ENCODE measurements around the gene THRA. TPM values are rescaled to one million over a fixed set of nuclear protein-coding genes. Genes with fewer than 3 reads are reported as not detected.

Gene THRA
- polyA plus RNA-seq, 1 of the 3 experiments (the other 2 are of a cell fraction), result 23.1 TPM

DNA sequence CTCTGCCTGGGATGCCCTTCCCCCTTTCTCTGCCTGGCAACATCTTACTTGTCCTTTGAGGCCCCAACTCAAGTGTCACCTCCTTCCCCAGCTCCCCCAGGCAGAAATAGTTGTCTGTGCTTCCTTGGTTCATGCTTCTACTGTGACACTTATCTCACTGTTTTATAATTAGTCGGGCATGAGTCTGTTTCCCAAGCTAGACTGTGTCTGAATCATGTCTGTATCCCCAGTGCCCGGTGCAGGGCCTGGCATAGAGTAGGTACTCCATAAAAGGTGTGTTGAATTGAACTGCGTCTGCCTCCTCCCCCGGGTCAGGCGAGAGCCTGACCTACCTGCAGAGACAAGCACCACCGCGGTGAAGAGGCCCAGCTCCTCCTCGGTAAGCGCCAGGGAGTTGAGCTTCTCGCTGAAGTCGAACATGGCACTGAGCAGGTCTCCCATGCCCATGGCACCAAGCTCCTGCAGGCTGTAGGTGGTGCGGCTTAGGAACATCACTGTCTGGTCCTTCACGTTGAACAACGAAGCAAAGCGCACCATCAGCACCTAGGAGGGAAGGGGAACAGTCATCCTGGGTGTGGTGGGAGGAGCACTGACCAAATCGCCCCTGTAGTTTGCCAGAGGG lies 30.9 kb downstream of the THRA start (continued):
- TF ChIP-seq, protein P1, sequence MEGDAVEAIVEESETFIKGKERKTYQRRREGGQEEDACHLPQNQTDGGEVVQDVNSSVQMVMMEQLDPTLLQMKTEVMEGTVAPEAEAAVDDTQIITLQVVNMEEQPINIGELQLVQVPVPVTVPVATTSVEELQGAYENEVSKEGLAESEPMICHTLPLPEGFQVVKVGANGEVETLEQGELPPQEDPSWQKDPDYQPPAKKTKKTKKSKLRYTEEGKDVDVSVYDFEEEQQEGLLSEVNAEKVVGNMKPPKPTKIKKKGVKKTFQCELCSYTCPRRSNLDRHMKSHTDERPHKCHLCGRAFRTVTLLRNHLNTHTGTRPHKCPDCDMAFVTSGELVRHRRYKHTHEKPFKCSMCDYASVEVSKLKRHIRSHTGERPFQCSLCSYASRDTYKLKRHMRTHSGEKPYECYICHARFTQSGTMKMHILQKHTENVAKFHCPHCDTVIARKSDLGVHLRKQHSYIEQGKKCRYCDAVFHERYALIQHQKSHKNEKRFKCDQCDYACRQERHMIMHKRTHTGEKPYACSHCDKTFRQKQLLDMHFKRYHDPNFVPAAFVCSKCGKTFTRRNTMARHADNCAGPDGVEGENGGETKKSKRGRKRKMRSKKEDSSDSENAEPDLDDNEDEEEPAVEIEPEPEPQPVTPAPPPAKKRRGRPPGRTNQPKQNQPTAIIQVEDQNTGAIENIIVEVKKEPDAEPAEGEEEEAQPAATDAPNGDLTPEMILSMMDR (IDR thresholded peaks at IDR 0.05), result no peak

DNA sequence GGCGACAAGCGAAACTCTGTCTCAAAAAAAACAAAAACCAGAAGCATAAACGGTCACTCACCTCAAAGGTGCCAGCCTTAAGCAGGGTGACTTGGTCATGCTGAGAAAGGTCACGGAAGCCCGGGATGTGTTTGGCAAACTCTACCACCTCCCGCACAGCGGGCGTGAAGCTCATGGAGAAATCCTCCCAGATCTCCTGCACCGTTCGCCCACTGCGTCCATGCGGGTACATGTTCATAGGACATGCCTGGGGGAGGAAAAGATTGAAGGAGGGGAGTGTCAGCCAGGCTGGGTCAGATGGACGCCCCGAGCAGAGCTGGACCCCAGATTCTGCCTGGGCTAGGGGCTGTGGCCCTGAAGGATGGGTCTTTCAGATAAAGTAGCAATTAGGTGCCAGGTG lies 32.1 kb downstream of the THRA start:
- 97% methylated on average over 12 of the region's 14 CpGs for WGBS (ENCODE audit: low lambda C conversion rate)
- Histone ChIP-seq H3K4me3 (ENCODE audit: low read depth in 2 of 2, low read length in 1 of 2) (no peak overlapping the region), H3K9ac (no peak overlapping the region), H3K27ac (ENCODE audit: low read depth in 2 of 2, low read length in 1 of 2) (no peak overlapping the region), H3K36me3 (replicated peaks in 1 of 2; ENCODE audit: control insufficient read depth in 1 of 2, insufficient read depth in 2 of 2, low read length in 1 of 2) (peaks cover 32 to 36% of the 10 kb centered on the region in 2 experiments), H2AFZ (ENCODE audit: low read depth) (no peak overlapping the region), H3K9me3 (no peaks in the 10 kb centered on the region), H3K27me3 (ENCODE audit: insufficient read depth) (no peaks in the 10 kb centered on the region), H3K4me2 (no peak overlapping the region), H3K4me1 (ENCODE audit: control insufficient read depth in 1 of 2, insufficient read depth in 2 of 2, low read depth in 1 of 2, low read length in 1 of 2) (peaks cover 7 to 16% of the 10 kb centered on the region in 2 experiments; a peak in 1 of 4 replicates), H4K20me1 (ENCODE audit: insufficient read depth) (0 out of 2 replicates have a peak, but pooled peaks cover 5% of the 10 kb centered on the region), H3F3A (replicated peaks; ENCODE audit: insufficient read depth) (peaks cover 11% of the 10 kb centered on the region), H3K9me2 (no peaks in the 10 kb centered on the region), H3K79me2 (ENCODE audit: insufficient read depth) (peaks cover 27% of the 10 kb centered on the region)
- CTCF ChIA-PET, result interaction anchor here (0.8 to 12.5 kb wide), 7 partner anchors 8 to 81 kb away, joined by 3 to 98 read pairs (median 4); partner anchors contain the start of gene THRA
- DNase-seq, result no peak
- no peak for TF ChIP-seq SMC3 (IDR thresholded peaks at IDR 0.05; ENCODE audit: low read depth, low read length)
- no peak for TF ChIP-seq CHD2 (IDR thresholded peaks at IDR 0.05; ENCODE audit: low read length, partially characterized antibody)
- TF ChIP-seq RXRA (IDR thresholded peaks at IDR 0.05; ENCODE audit: borderline replicate concordance, low read depth), result no peak
- TF ChIP-seq ELF1 (IDR thresholded peaks at IDR 0.05), result no peak
- TF ChIP-seq GABPA (IDR thresholded peaks at IDR 0.05; ENCODE audit: low read depth), result no peak
- TF ChIP-seq, protein P2, sequence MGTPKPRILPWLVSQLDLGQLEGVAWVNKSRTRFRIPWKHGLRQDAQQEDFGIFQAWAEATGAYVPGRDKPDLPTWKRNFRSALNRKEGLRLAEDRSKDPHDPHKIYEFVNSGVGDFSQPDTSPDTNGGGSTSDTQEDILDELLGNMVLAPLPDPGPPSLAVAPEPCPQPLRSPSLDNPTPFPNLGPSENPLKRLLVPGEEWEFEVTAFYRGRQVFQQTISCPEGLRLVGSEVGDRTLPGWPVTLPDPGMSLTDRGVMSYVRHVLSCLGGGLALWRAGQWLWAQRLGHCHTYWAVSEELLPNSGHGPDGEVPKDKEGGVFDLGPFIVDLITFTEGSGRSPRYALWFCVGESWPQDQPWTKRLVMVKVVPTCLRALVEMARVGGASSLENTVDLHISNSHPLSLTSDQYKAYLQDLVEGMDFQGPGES (IDR thresholded peaks at IDR 0.05; ENCODE audit: low read depth, low read length), result no peak
- TF ChIP-seq FOXM1 (IDR thresholded peaks at IDR 0.05; ENCODE audit: low read depth), result no peak
- TF ChIP-seq MEF2A (IDR thresholded peaks at IDR 0.05; ENCODE audit: borderline replicate concordance, low read depth), result no peak
- POLR2A ChIA-PET, result no interaction called here

DNA sequence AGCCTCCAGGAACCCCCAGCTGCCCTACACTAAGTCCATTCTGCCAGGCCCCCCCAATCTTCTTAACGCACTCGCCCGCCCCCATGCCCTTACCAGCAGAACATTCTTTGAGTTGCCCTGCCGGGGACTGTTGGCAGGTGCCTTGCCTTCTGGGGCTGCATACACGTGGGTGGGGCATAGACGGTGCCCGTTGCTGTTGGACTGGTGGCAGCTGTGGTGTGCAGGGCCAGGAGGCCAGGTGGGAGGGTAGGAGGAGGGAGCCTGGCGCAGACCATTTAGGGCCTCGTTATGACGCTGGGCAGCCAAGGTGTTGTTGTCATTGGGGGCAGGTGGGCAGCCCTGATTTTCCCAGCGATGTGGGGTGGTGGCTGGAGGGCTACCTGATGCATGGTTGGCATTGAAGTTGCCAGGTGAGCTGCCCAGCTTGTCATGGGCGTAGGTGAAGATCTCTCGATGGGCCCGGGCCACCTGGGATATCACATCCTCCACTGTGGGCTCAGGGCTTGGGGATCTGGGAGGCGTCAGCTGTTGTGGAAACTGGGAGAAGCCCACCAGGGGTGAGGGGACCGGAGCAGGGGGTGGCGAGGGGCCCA lies 32.7 kb downstream of the THRA start:
- no peak for DNase-seq
- Histone ChIP-seq H3K9ac (no peak overlapping the region), H3F3A (replicated peaks; ENCODE audit: insufficient read depth) (peaks cover 11% of the 10 kb centered on the region), H3K4me1 (ENCODE audit: control insufficient read depth in 1 of 2, insufficient read depth in 2 of 2, low read depth in 1 of 2, low read length in 1 of 2) (peaks cover 7 to 21% of the 10 kb centered on the region in 2 experiments; a peak in 1 of 4 replicates), H2AFZ (ENCODE audit: low read depth) (no peak overlapping the region), H3K9me3 (no peaks in the 10 kb centered on the region), H3K27me3 (ENCODE audit: insufficient read depth) (no peaks in the 10 kb centered on the region), H3K4me3 (ENCODE audit: low read depth in 2 of 2, low read length in 1 of 2) (no peak overlapping the region), H3K27ac (ENCODE audit: low read depth in 2 of 2, low read length in 1 of 2) (no peak overlapping the region), H3K36me3 (replicated peaks in 1 of 2; ENCODE audit: control insufficient read depth in 1 of 2, insufficient read depth in 2 of 2, low read length in 1 of 2) (peaks cover 32 to 36% of the 10 kb centered on the region in 2 experiments), H3K9me2 (no peaks in the 10 kb centered on the region), H4K20me1 (ENCODE audit: insufficient read depth) (0 out of 2 replicates have a peak, but pooled peaks cover 5% of the 10 kb centered on the region), H3K79me2 (ENCODE audit: insufficient read depth) (peaks cover 31% of the 10 kb centered on the region), H3K4me2 (no peak overlapping the region)
- CTCF ChIA-PET, result interaction anchor here (0.8 to 12.5 kb wide), 8 partner anchors 9 to 82 kb away, joined by 3 to 98 read pairs (median 4); partner anchors contain the start of gene THRA
- POLR2A ChIA-PET, result no interaction called here
- TF ChIP-seq POLR2AphosphoS5 (IDR thresholded peaks at IDR 0.05; ENCODE audit: low read depth, low read length), result peak; percentile 10; the same call in 1 of the 2 replicates
- TF ChIP-seq EP300 (IDR thresholded peaks at IDR 0.05; ENCODE audit: borderline replicate concordance in 1 of 2, low read depth in 1 of 2, low read length in 1 of 2), result no peak
- 93% methylated on average over 11 of the region's 17 CpGs for WGBS (ENCODE audit: low lambda C conversion rate)

Measured in SK-N-SH (cell line).